ENCODE measurements around the gene EFHC2.

GRCh38 chrX:44247468-44247867, 96.0 kb downstream of the EFHC2 start:
- TF ChIP-seq CTCF (IDR thresholded peaks at IDR 0.05) (no peak), ZFX (IDR thresholded peaks at IDR 0.05; ENCODE audit: borderline replicate concordance) (no peak)
